Fibroblast of skin of right quadriceps (primary cell): ENCODE data around the gene ZNF565.
A peak's percentile ranks its signal among the peaks of the same experiment; 100 is the strongest.
"Not testable (repeated sequence)": the region's sequence is repeated elsewhere in the genome, so short reads cannot be mapped to it uniquely, and the experiment has no call there.

ENCODE experiments used
- DNase-seq: peaks from one replicate; pipeline ENCODE4 v3.0.0-alpha.2; 2013

Gene ZNF565

DNA sequence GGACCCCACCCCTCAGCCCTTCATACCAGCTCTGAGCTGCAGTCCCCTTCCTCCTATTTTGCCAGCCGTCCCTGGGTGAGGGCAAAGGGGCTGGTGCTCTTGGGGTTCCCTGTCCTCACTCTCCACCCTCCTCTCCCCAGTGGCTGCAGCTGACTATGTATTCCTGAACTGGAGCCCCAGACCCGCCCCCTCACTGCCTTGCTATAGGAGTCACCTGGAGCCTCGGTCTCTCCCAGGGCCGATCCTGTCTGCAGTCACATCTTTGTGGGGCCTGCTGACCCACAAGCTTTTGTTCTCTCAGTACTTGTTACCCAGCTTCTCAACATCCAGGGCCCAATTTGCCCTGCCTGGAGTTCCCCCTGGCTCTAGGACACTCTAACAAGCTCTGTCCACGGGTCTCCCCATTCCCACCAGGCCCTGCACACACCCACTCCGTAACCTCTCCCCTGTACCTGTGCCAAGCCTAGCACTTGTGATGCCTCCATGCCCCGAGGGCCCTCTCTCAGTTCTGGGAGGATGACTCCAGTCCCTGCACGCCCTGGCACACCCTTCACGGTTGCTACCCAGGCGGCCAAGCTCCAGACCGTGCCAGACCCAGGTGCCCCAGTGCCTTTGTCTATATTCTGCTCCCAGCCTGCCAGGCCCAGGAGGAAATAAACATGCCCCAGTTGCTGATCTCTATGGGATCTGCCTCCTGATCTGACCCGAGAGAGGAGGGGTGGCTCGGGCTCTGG, 64.6 kb downstream of the ZNF565 start:
- no peak for DNase-seq

DNA sequence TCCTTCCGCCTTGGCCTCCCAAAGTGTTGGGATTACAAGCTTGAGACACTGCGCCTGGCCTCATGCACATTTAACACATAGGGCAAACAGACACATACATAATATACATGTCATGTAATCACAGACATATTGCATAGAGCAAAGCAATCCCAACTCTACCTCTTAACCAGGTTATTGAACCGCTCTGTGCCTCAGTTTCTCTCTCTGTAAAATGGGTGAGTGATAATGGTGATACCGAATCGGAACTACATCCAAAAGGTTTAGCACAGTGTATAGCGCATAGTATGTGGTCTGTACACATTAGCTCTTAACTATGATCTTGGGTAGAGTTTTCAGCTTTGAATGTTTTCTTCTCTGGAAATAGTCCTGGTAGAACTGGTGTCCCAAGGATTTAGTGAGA, 69.8 kb downstream of the ZNF565 start:
- DNase-seq: no peak

DNA sequence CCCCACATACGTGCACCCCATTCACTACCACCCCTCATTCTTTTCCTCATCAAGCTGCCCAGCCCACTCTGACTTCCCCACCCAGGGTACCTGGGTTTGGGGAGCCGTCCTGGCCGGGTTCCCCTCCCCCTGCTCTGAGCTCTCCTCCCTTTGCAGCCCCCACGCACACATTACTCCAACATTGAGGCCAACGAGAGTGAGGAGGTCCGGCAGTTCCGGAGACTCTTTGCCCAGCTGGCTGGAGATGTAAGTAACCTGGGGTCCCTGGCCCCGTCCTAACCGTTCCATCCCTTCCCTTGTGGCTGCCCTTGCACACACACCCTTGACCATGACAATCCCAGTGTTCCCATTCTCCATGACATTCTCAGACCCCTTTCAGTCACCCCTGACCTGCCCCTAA, 72.0 kb downstream of the ZNF565 start:
- no peak for DNase-seq

GRCh38 chr19:36142046-36142445, 72.4 kb downstream of the ZNF565 start:
- no peak for DNase-seq

DNA sequence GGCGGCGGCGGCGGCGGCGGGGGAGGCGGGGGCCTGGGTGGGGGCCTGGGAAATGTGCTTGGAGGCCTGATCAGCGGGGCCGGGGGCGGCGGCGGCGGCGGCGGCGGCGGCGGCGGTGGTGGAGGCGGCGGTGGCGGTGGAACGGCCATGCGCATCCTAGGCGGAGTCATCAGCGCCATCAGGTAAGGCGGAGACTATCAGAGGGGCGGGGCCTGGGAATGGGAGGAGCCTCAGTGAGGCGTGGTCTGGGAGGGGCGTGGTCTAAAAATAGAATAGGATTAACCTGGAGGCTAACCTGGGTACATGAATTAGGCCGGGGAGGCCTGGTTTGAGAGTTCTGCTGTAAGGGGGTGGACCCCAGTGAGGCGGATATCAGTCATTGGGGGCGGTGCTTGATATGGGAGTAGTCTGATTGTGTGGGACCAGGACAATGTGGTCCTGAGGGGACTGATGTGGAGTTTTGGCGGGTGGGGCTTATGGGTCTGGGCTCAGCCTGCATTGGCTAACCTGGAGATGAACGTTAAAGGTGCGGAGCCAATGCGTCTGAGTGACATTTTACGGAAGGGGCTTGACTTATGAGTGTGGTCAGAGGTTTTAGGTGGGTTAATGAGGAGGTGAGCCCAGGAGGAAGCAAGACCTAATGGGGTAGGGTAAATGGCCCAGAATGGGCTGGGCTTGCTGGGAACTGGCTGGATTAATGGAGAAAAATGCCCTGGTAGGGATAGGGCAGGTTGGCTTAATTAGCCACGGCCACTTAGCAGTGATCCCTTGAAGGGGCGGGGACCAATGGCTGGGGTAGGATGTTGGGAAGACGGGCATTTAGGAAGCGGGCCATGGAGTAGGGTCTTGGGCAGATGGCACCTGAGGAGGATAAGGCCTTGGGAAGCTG, 73.2 kb downstream of the ZNF565 start:
- DNase-seq: peak; percentile 82

DNA sequence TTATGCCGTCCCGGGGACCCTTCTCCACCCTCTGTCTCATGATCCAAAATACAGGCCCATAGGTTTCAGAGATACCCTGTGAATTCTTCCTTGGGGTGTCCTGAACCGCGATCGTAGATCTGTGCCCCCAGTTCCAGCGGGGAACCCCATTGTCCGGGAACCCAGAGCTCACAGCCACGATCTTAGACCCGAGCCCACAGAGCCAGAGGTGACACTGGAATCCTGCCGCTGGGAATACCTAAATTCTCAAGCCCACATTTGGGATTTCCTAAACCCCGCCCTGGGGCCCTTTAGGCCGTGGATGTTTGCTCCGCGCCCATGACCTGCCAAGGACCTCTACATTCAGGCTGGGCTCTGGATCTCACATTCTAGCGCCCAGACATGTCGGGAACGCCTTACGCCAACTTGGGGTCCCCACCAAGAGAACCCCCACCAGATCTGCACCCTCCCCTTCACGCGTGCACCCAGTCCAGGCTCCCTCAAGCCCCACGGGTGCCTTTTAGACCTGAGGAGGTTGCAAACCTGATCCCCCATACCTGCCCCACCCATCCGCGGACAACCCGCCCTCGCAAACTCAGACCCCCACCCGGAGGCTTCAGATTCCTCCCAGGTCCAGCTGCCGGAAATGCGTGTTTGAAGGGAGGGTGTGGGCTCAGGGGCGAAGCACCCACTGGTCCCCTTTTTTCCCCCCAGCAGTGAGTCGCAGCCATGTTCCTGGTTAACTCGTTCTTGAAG, 74.0 kb downstream of the ZNF565 start:
- DNase-seq: peak; percentile 68

- DNase-seq: peak; percentile 95
Observed at GRCh38 chr19:36139473-36140303, 74.8 kb downstream of the ZNF565 start, which contains the start of gene CAPNS1. Gene CAPNS1, plus strand, starts transcription at chr19:36140066. Its CDS starts 946 bp downstream, at chr19:36141012.

DNA sequence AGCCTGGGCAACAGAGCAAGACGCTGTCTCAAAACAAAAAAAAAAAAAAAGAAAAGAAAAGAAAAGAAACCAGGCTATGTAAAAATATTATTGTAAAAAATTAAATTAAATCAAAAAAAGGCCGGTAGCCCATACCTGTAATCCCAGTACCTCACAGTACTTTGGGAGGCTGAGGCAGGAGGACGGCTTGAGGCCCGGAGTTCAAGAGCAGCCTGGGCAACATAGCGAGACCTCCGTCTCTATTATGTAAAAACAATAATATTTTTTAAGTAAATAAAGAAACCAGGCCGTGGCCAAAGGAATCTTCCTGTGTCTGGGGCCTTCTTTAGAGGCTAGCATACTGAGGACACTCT, 75.4 kb downstream of the ZNF565 start:
- no peak for DNase-seq

DNA sequence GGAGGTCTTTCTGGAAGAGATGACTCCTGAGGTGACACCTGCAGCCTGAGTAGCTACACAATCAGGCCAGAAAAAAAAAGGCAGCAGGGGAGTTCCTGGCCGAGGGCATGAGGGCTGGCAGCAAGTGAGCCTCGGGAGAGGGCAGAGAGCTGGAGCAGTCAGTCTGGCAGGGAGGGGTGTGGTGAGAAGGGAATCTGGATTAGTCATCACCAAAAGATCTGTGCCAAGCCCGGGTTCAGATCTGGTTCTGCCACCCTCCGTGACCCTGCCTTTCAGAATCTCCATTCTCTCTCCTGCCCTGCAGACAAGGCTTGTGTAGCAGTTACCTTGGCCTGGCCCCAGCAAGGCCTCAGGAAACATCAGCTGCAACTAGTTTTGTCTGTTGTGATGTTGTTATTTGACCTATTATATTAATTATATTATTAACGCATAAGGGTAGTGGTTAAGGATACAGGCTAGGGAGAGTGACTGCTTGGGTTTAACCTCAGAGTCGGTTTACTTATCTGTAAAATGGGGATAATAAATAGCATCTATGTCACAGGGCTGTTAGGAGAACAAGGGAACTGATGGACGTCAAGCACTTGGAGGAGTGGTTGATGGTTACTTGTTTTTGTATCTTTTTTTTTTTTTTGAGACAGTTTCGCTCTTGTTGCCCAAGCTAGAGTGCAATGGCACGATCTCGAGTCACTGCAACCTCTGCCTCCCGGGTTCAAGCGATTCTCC, 77.3 kb downstream of the ZNF565 start:
- DNase-seq: peak; percentile 34

- DNase-seq: not testable (repeated sequence)
Observed at GRCh38 chr19:36134867-36135266, 79.6 kb downstream of the ZNF565 start.
